Measurements from ENCODE around the gene NRBF2.

NRBF2 gene

GRCh38 chr10:63197344-63198092 lies 64.4 kb downstream of the NRBF2 start:
- Histone ChIP-seq H3K27ac (ENCODE audit: low read length) (no peak overlapping the region), H3K4me3 (ENCODE audit: low read length) (no peak overlapping the region), H3K36me3 (ENCODE audit: control insufficient read depth, insufficient read depth, low read length) (peaks cover 7% of the 10 kb centered on the region; the same call in 1 of the 2 replicates), H3K9me3 (ENCODE audit: control insufficient read depth, insufficient read depth, low read length) (no peaks in the 10 kb centered on the region), H3K27me3 (ENCODE audit: control insufficient read depth, insufficient read depth, low read length) (no peaks in the 10 kb centered on the region), H3K4me1 (ENCODE audit: control insufficient read depth, insufficient read depth, low read length) (no peaks in the 10 kb centered on the region; the same call in 1 of the 2 replicates)
- no peak for DNase-seq (ENCODE audit: low read depth, low spot score)
- WGBS (ENCODE audit: insufficient coverage, insufficient read length): no CpG with 5 or more reads among the region's 2 CpGs

GRCh38 chr10:63199716-63200115 lies 66.6 kb downstream of the NRBF2 start:
- Histone ChIP-seq H3K27me3 (ENCODE audit: control insufficient read depth, insufficient read depth, low read length) (no peaks in the 10 kb centered on the region), H3K4me3 (ENCODE audit: low read length) (no peak overlapping the region), H3K36me3 (ENCODE audit: control insufficient read depth, insufficient read depth, low read length) (peaks cover 7% of the 10 kb centered on the region; the same call in 1 of the 2 replicates), H3K4me1 (ENCODE audit: control insufficient read depth, insufficient read depth, low read length) (no peaks in the 10 kb centered on the region; the same call in 1 of the 2 replicates), H3K9me3 (ENCODE audit: control insufficient read depth, insufficient read depth, low read length) (no peaks in the 10 kb centered on the region), H3K27ac (ENCODE audit: low read length) (no peak overlapping the region)
- DNase-seq (ENCODE audit: low read depth, low spot score): no peak
- no CpG with 5 or more reads among the region's 2 CpGs for WGBS (ENCODE audit: insufficient coverage, insufficient read length)

GRCh38 chr10:63200431-63200830 lies 67.3 kb downstream of the NRBF2 start:
- Histone ChIP-seq H3K36me3 (ENCODE audit: control insufficient read depth, insufficient read depth, low read length) (peaks cover 7% of the 10 kb centered on the region; the same call in 1 of the 2 replicates), H3K9me3 (ENCODE audit: control insufficient read depth, insufficient read depth, low read length) (no peaks in the 10 kb centered on the region), H3K27ac (ENCODE audit: low read length) (no peak overlapping the region), H3K4me3 (ENCODE audit: low read length) (no peak overlapping the region), H3K27me3 (ENCODE audit: control insufficient read depth, insufficient read depth, low read length) (no peaks in the 10 kb centered on the region), H3K4me1 (ENCODE audit: control insufficient read depth, insufficient read depth, low read length) (no peaks in the 10 kb centered on the region; the same call in none of the 2 replicates)
- DNase-seq (ENCODE audit: low read depth, low spot score): no peak
- 100% methylated on average over 1 of the region's 6 CpGs for WGBS (ENCODE audit: insufficient coverage, insufficient read length)

- no peaks in the 10 kb centered on the region for H3K9me3 ChIP-seq (ENCODE audit: control insufficient read depth, insufficient read depth, low read length)
- no peaks in the 10 kb centered on the region for H3K27me3 ChIP-seq (ENCODE audit: control insufficient read depth, insufficient read depth, low read length)
- no peak for DNase-seq (ENCODE audit: low read depth, low spot score)
- peaks cover 4% of the 10 kb centered on the region; the same call in 1 of the 2 replicates for H3K36me3 ChIP-seq (ENCODE audit: control insufficient read depth, insufficient read depth, low read length)
- no peak overlapping the region for H3K27ac ChIP-seq (ENCODE audit: low read length)
- no CpG with 5 or more reads among the region's 1 CpG for WGBS (ENCODE audit: insufficient coverage, insufficient read length)
- H3K4me3 ChIP-seq (ENCODE audit: low read length): no peak overlapping the region
- H3K4me1 ChIP-seq (ENCODE audit: control insufficient read depth, insufficient read depth, low read length): no peaks in the 10 kb centered on the region; the same call in none of the 2 replicates
Measured at GRCh38 chr10:63201118-63201517, 68.0 kb downstream of the NRBF2 start.

Measured in iPS DF 6.9 (cell line).